ENCODE results near the gene FASTKD2.

The FASTKD2 gene

GRCh38 chr2:206836722-206837121 lies 71.3 kb downstream of the FASTKD2 start:
- TF ChIP-seq ZFX (IDR thresholded peaks at IDR 0.05; ENCODE audit: borderline replicate concordance) = no peak
- no peak overlapping the region for H3K27ac ChIP-seq

- TF ChIP-seq ZFX (IDR thresholded peaks at IDR 0.05; ENCODE audit: borderline replicate concordance) = no peak
- TF ChIP-seq CTCF (IDR thresholded peaks at IDR 0.05) = no peak
- no peak overlapping the region for H3K27ac ChIP-seq
Measured at GRCh38 chr2:206837775-206838174, 72.4 kb downstream of the FASTKD2 start.

- no peak for TF ChIP-seq ZFX (IDR thresholded peaks at IDR 0.05; ENCODE audit: borderline replicate concordance)
- no peak for TF ChIP-seq CTCF (IDR thresholded peaks at IDR 0.05)
- no peak overlapping the region for H3K27ac ChIP-seq
Measured at GRCh38 chr2:206838690-206839089, 73.3 kb downstream of the FASTKD2 start.

- TF ChIP-seq CTCF (IDR thresholded peaks at IDR 0.05) (peak; percentile 33), ZFX (IDR thresholded peaks at IDR 0.05; ENCODE audit: borderline replicate concordance) (no peak)
- no peak overlapping the region for H3K27ac ChIP-seq
Measured at GRCh38 chr2:206840999-206841398, 75.6 kb downstream of the FASTKD2 start.

Data from 22Rv1 (cell line).